ENCODE results near the gene HERC2. TPM values are rescaled to one million over a fixed set of nuclear protein-coding genes. Genes with fewer than 3 reads are reported as not detected.

Gene HERC2
- total RNA-seq, 1 experiment from 2014 or later, result 69.7 TPM

DNA sequence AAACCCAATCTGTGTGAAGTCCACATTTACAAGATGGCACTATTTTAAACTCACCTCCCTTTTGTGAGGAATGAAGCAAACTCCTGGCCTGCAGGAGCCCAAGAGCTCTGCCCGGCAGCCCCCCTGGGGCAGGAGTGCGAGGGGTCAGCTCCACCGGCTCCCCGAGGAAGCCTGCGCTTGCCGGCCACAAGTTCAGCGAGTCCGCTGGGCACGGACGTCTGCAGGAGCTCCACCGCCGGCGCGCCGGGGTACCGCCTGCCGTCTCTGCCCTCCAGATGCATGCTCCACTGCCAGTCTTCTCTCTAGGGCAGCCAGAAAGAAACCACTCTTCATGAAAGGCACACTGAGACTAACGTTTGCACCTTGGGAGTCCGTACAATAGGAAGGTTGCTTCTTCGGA lies 240.4 kb downstream of the HERC2 start:
- TF ChIP-seq SIN3A (IDR thresholded peaks at IDR 0.05; ENCODE audit: borderline replicate concordance, insufficient read depth, low read depth, low read length) (no peak), TCF7L2 (IDR thresholded peaks at IDR 0.05; ENCODE audit: low read depth, low read length) (no peak), POLR2AphosphoS5 (IDR thresholded peaks at IDR 0.05; ENCODE audit: low read depth, low read length) (no peak), CTCF (IDR thresholded peaks at IDR 0.05) (no peak)
- TF ChIP-seq, protein P1, sequence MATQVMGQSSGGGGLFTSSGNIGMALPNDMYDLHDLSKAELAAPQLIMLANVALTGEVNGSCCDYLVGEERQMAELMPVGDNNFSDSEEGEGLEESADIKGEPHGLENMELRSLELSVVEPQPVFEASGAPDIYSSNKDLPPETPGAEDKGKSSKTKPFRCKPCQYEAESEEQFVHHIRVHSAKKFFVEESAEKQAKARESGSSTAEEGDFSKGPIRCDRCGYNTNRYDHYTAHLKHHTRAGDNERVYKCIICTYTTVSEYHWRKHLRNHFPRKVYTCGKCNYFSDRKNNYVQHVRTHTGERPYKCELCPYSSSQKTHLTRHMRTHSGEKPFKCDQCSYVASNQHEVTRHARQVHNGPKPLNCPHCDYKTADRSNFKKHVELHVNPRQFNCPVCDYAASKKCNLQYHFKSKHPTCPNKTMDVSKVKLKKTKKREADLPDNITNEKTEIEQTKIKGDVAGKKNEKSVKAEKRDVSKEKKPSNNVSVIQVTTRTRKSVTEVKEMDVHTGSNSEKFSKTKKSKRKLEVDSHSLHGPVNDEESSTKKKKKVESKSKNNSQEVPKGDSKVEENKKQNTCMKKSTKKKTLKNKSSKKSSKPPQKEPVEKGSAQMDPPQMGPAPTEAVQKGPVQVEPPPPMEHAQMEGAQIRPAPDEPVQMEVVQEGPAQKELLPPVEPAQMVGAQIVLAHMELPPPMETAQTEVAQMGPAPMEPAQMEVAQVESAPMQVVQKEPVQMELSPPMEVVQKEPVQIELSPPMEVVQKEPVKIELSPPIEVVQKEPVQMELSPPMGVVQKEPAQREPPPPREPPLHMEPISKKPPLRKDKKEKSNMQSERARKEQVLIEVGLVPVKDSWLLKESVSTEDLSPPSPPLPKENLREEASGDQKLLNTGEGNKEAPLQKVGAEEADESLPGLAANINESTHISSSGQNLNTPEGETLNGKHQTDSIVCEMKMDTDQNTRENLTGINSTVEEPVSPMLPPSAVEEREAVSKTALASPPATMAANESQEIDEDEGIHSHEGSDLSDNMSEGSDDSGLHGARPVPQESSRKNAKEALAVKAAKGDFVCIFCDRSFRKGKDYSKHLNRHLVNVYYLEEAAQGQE (IDR thresholded peaks at IDR 0.05; ENCODE audit: insufficient read depth in 1 of 2, low read depth in 2 of 2, low read length in 1 of 2), result no peak
- H3K9me3 ChIP-seq (ENCODE audit: control insufficient read depth, insufficient read depth, low read depth, low read length), result no peaks in the 10 kb centered on the region
- no peak overlapping the region for H3K4me3 ChIP-seq (ENCODE audit: low read depth in 2 of 2, low read length in 2 of 2)
- in situ Hi-C loops (cut with HindIII; ENCODE audit: low pct_unique_long_range_greater_than_20kb, low sequenced_read_pairs) (no loop called here), intact Hi-C loops (cut with micrococcal nuclease; ENCODE audit: unreplicated experiment) (no loop called here)
- ChIA-PET CTCF (no interaction called here), POLR2A (no interaction called here)
- no TSS peak for BruUV-seq (replicated peaks)
- no peak overlapping the region for H3K27ac ChIP-seq (ENCODE audit: low read length)
- DNase-seq (ENCODE audit: low read depth, low spot score) (no peak), ATAC-seq (no peak)
- no peaks in the 10 kb centered on the region for H3K36me3 ChIP-seq (ENCODE audit: control insufficient read depth, insufficient read depth, low read length)
- no peaks in the 10 kb centered on the region for H3K27me3 ChIP-seq (ENCODE audit: control insufficient read depth, insufficient read depth, low read length)
- H3K4me1 ChIP-seq (ENCODE audit: control insufficient read depth, insufficient read depth, low read length), result no peaks in the 10 kb centered on the region

DNA sequence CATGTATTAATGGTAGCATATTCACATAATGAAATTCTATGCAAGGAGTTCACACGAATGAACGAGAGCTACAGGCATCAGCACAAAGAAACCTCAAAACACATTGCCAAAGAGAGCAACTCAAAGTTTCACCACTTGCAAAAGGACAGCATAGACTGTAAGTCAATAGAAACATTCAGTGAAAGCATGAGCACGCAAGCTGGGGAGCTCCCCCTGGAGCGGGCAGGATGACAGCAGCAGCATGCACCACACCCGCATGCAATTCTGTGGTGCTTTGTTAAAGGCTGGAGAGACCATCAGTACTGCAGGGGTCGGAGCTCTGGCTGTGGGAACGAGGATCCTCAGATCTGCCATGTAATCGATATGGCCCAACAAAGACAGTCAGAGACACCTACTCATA lies 241.6 kb downstream of the HERC2 start:
- TF ChIP-seq CTCF (IDR thresholded peaks at IDR 0.05), result no peak
- no peak for TF ChIP-seq POLR2AphosphoS5 (IDR thresholded peaks at IDR 0.05; ENCODE audit: low read depth, low read length)
- no peak for TF ChIP-seq TCF7L2 (IDR thresholded peaks at IDR 0.05; ENCODE audit: low read depth, low read length)
- TF ChIP-seq, protein P1 (IDR thresholded peaks at IDR 0.05; ENCODE audit: insufficient read depth in 1 of 2, low read depth in 2 of 2, low read length in 1 of 2), result no peak
- TF ChIP-seq SIN3A (IDR thresholded peaks at IDR 0.05; ENCODE audit: borderline replicate concordance, insufficient read depth, low read depth, low read length), result no peak
- CTCF ChIA-PET, result no interaction called here
- ATAC-seq (no peak), DNase-seq (ENCODE audit: low read depth, low spot score) (no peak)
- no peak overlapping the region for H3K27ac ChIP-seq (ENCODE audit: low read length)
- H3K4me1 ChIP-seq (ENCODE audit: control insufficient read depth, insufficient read depth, low read length), result no peaks in the 10 kb centered on the region
- H3K27me3 ChIP-seq (ENCODE audit: control insufficient read depth, insufficient read depth, low read length), result no peaks in the 10 kb centered on the region
- POLR2A ChIA-PET, result no interaction called here
- in situ Hi-C loops (cut with HindIII; ENCODE audit: low pct_unique_long_range_greater_than_20kb, low sequenced_read_pairs), result no loop called here
- no peak overlapping the region for H3K4me3 ChIP-seq (ENCODE audit: low read depth in 2 of 2, low read length in 2 of 2)
- no TSS peak for BruUV-seq (replicated peaks)
- no peaks in the 10 kb centered on the region for H3K9me3 ChIP-seq (ENCODE audit: control insufficient read depth, insufficient read depth, low read depth, low read length)
- no peaks in the 10 kb centered on the region for H3K36me3 ChIP-seq (ENCODE audit: control insufficient read depth, insufficient read depth, low read length)
- intact Hi-C loops (cut with micrococcal nuclease; ENCODE audit: unreplicated experiment), result no loop called here
